ENCODE results near the gene GATA5. TPM values are rescaled to one million over a fixed set of nuclear protein-coding genes. Genes with fewer than 3 reads are reported as not detected.

Gene GATA5
- total RNA-seq, 1 donor from 2014 or later = not detected

DNA sequence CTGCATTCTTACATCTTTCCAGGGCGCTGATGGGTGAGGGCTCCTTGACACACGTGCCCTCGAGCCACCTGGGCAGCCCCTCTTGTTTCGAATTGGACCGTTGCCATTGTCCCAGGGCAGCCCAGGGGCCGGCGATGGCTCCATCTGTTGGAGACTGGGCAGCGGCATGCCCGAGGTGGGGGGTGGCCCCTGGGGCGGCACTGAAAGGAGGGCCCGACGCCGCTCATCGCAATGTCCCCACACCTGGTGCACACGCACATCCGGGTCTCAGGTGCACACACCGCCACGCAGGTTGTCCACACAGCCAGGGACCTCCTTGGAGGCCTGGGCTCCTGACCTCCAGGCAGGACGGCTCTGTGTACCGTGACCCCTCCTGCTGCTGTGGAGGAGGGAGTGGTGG is 18.0 kb downstream of the GATA5 start:
- Mint-ChIP-seq H3K27ac (ENCODE audit: unreplicated experiment) (no peak overlapping the region), H3K4me1 (ENCODE audit: low read depth, unreplicated experiment) (no peaks in the 10 kb centered on the region), H3K27me3 (ENCODE audit: low read depth, unreplicated experiment) (peaks cover 23% of the 10 kb centered on the region), H3K36me3 (ENCODE audit: low read depth, unreplicated experiment) (no peaks in the 10 kb centered on the region), H3K4me3 (ENCODE audit: unreplicated experiment) (no peak overlapping the region), H3K9me3 (ENCODE audit: unreplicated experiment) (no peaks in the 10 kb centered on the region)
- H2AFZ ChIP-seq (ENCODE audit: low read depth, low read length) = no peak overlapping the region
- no peak overlapping the region for H3K9ac ChIP-seq (ENCODE audit: low read length)
- no peaks in the 10 kb centered on the region for H3K36me3 ChIP-seq (ENCODE audit: insufficient read depth, low read length)
- H3K79me2 ChIP-seq (ENCODE audit: insufficient read depth, low read length) = no peaks in the 10 kb centered on the region
- peaks cover 2% of the 10 kb centered on the region for H3K27me3 ChIP-seq (ENCODE audit: insufficient read depth, low read length)
- DNase-seq (ENCODE audit: low read depth) = no peak
- no peak overlapping the region for H3K4me2 ChIP-seq (ENCODE audit: low read length)
- TF ChIP-seq, protein P1, sequence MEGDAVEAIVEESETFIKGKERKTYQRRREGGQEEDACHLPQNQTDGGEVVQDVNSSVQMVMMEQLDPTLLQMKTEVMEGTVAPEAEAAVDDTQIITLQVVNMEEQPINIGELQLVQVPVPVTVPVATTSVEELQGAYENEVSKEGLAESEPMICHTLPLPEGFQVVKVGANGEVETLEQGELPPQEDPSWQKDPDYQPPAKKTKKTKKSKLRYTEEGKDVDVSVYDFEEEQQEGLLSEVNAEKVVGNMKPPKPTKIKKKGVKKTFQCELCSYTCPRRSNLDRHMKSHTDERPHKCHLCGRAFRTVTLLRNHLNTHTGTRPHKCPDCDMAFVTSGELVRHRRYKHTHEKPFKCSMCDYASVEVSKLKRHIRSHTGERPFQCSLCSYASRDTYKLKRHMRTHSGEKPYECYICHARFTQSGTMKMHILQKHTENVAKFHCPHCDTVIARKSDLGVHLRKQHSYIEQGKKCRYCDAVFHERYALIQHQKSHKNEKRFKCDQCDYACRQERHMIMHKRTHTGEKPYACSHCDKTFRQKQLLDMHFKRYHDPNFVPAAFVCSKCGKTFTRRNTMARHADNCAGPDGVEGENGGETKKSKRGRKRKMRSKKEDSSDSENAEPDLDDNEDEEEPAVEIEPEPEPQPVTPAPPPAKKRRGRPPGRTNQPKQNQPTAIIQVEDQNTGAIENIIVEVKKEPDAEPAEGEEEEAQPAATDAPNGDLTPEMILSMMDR (IDR thresholded peaks at IDR 0.05; ENCODE audit: insufficient read depth, low read depth, low read length) = no peak
- no peak for TF ChIP-seq EZH2 (IDR thresholded peaks at IDR 0.05; ENCODE audit: insufficient read depth, low read length)
- H3K27ac ChIP-seq (ENCODE audit: low read depth, low read length) = no peak overlapping the region
- H3K4me3 ChIP-seq (ENCODE audit: insufficient read depth, low read depth, low read length) = no peak overlapping the region
- no peaks in the 10 kb centered on the region for H4K20me1 ChIP-seq (ENCODE audit: insufficient read depth, low read length)
- no peaks in the 10 kb centered on the region for H3K4me1 ChIP-seq (ENCODE audit: insufficient read depth, low read length)
- no peaks in the 10 kb centered on the region for H3K9me3 ChIP-seq (ENCODE audit: insufficient read depth, low read depth, low read length)
- no peak for FAIRE-seq

DNA sequence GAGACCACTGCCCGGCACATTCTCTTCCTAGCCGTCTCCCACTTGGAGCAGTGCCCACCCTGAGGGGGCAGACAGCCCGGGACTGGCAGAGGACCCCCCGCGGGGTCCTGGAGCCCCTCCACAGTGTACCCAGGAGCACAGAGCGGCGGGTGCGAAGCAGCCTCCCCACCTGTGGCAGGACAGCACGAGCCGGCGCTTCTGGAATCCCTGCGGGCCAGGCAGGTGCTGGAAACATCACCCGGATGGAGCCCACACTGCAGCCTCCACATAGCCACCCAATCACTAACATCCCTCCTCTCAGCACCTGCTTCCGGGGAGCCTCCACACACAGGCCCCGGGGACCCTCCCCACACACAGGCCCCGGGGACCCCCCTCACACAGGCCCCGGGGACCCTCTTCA is 18.7 kb downstream of the GATA5 start:
- Mint-ChIP-seq H3K27me3 (ENCODE audit: low read depth, unreplicated experiment) (peaks cover 21% of the 10 kb centered on the region), H3K36me3 (ENCODE audit: low read depth, unreplicated experiment) (no peaks in the 10 kb centered on the region), H3K27ac (ENCODE audit: unreplicated experiment) (no peak overlapping the region), H3K9me3 (ENCODE audit: unreplicated experiment) (no peaks in the 10 kb centered on the region), H3K4me1 (ENCODE audit: low read depth, unreplicated experiment) (no peaks in the 10 kb centered on the region), H3K4me3 (ENCODE audit: unreplicated experiment) (no peak overlapping the region)
- DNase-seq (ENCODE audit: low read depth) = no peak
- no peaks in the 10 kb centered on the region for H4K20me1 ChIP-seq (ENCODE audit: insufficient read depth, low read length)
- no peaks in the 10 kb centered on the region for H3K79me2 ChIP-seq (ENCODE audit: insufficient read depth, low read length)
- H2AFZ ChIP-seq (ENCODE audit: low read depth, low read length) = no peak overlapping the region
- H3K36me3 ChIP-seq (ENCODE audit: insufficient read depth, low read length) = no peaks in the 10 kb centered on the region
- no peak for TF ChIP-seq EZH2 (IDR thresholded peaks at IDR 0.05; ENCODE audit: insufficient read depth, low read length)
- TF ChIP-seq, protein P1 (IDR thresholded peaks at IDR 0.05; ENCODE audit: insufficient read depth, low read depth, low read length) = no peak
- H3K9me3 ChIP-seq (ENCODE audit: insufficient read depth, low read depth, low read length) = no peaks in the 10 kb centered on the region
- no peak for FAIRE-seq
- H3K27ac ChIP-seq (ENCODE audit: low read depth, low read length) = no peak overlapping the region
- no peak overlapping the region for H3K4me3 ChIP-seq (ENCODE audit: insufficient read depth, low read depth, low read length)
- H3K4me2 ChIP-seq (ENCODE audit: low read length) = no peak overlapping the region
- H3K9ac ChIP-seq (ENCODE audit: low read length) = no peak overlapping the region
- H3K4me1 ChIP-seq (ENCODE audit: insufficient read depth, low read length) = no peaks in the 10 kb centered on the region
- peaks cover 2% of the 10 kb centered on the region for H3K27me3 ChIP-seq (ENCODE audit: insufficient read depth, low read length)

- no peak for FAIRE-seq
- H3K27ac Mint-ChIP-seq (ENCODE audit: unreplicated experiment) = no peak overlapping the region
- H3K36me3 Mint-ChIP-seq (ENCODE audit: low read depth, unreplicated experiment) = no peaks in the 10 kb centered on the region
These were observed 19.9 kb downstream of the GATA5 start for GRCh38 chr20:62455929-62456328.

More at GRCh38 chr20:62455929-62456328, 19.9 kb downstream of the GATA5 start:
- H3K4me2 ChIP-seq (ENCODE audit: low read length) = no peak overlapping the region
- H3K9ac ChIP-seq (ENCODE audit: low read length) = no peak overlapping the region
- H3K36me3 ChIP-seq (ENCODE audit: insufficient read depth, low read length) = no peaks in the 10 kb centered on the region
- H3K9me3 ChIP-seq (ENCODE audit: insufficient read depth, low read depth, low read length) = no peaks in the 10 kb centered on the region
- H3K27ac ChIP-seq (ENCODE audit: low read depth, low read length) = no peak overlapping the region
- no peak overlapping the region for H3K4me3 ChIP-seq (ENCODE audit: insufficient read depth, low read depth, low read length)
- peaks cover 2% of the 10 kb centered on the region for H3K27me3 ChIP-seq (ENCODE audit: insufficient read depth, low read length)
- Mint-ChIP-seq H3K9me3 (ENCODE audit: unreplicated experiment) (no peaks in the 10 kb centered on the region), H3K4me1 (ENCODE audit: low read depth, unreplicated experiment) (no peaks in the 10 kb centered on the region), H3K4me3 (ENCODE audit: unreplicated experiment) (no peak overlapping the region), H3K27me3 (ENCODE audit: low read depth, unreplicated experiment) (peaks cover 21% of the 10 kb centered on the region)
- H2AFZ ChIP-seq (ENCODE audit: low read depth, low read length) = no peak overlapping the region
- H4K20me1 ChIP-seq (ENCODE audit: insufficient read depth, low read length) = no peaks in the 10 kb centered on the region
- no peaks in the 10 kb centered on the region for H3K79me2 ChIP-seq (ENCODE audit: insufficient read depth, low read length)
- no peaks in the 10 kb centered on the region for H3K4me1 ChIP-seq (ENCODE audit: insufficient read depth, low read length)
- no peak for DNase-seq (ENCODE audit: low read depth)
- TF ChIP-seq, protein P1 (IDR thresholded peaks at IDR 0.05; ENCODE audit: insufficient read depth, low read depth, low read length) = no peak
- no peak for TF ChIP-seq EZH2 (IDR thresholded peaks at IDR 0.05; ENCODE audit: insufficient read depth, low read length)
